ENCODE measurements around the gene RFK.

The RFK gene

GRCh38 chr9:76400534-76401096 is 6.4 kb upstream of the RFK start:
- no peak for DNase-seq (ENCODE audit: low read depth, low spot score)
- TF ChIP-seq CTCF (IDR thresholded peaks at IDR 0.05; ENCODE audit: low read depth, low read length), result no peak
- no peak overlapping the region for H3K4me3 ChIP-seq (ENCODE audit: low read depth, low read length)
- in situ Hi-C loops (cut with HindIII; ENCODE audit: low sequenced_read_pairs), result no loop called here

- TF ChIP-seq CTCF (IDR thresholded peaks at IDR 0.05; ENCODE audit: low read depth, low read length), result no peak
- in situ Hi-C loops (cut with HindIII; ENCODE audit: low sequenced_read_pairs), result no loop called here
- H3K4me3 ChIP-seq (ENCODE audit: low read depth, low read length), result no peak overlapping the region
- DNase-seq (ENCODE audit: low read depth, low spot score), result no peak
These were observed 5.6 kb upstream of the RFK start for GRCh38 chr9:76399856-76400255.

GRCh38 chr9:76396597-76396996 is 2.4 kb upstream of the RFK start:
- no peak for DNase-seq (ENCODE audit: low read depth, low spot score)
- no peak for TF ChIP-seq CTCF (IDR thresholded peaks at IDR 0.05; ENCODE audit: low read depth, low read length)
- no peak overlapping the region for H3K4me3 ChIP-seq (ENCODE audit: low read depth, low read length)
- in situ Hi-C loops (cut with HindIII; ENCODE audit: low sequenced_read_pairs), result no loop called here

DNA sequence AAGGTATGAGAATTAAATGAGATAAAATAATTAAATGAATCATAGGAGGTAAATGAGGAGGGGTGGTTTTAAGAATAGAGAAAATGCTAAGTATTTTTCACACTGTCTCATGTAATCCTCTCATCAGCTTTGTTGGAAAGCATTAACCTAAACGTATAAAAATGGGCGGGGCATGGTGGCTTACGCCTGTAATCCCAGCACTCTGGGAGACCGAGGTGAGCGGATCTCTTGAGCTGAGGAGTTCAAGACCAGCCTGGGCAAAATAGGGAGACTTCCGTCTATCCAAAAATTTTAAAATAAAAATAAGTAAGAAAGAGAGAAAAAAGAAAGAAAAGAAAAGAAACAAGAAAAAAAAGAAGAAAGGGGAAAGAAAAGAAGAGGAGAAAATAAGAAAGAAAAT is 1.9 kb upstream of the RFK start:
- no peak overlapping the region for H3K4me3 ChIP-seq (ENCODE audit: low read depth, low read length)
- in situ Hi-C loops (cut with HindIII; ENCODE audit: low sequenced_read_pairs), result no loop called here

GRCh38 chr9:76395381-76395780 is 1.2 kb upstream of the RFK start:
- no peak overlapping the region for H3K4me3 ChIP-seq (ENCODE audit: low read depth, low read length)
- in situ Hi-C loops (cut with HindIII; ENCODE audit: low sequenced_read_pairs), result no loop called here
- no peak for TF ChIP-seq CTCF (IDR thresholded peaks at IDR 0.05; ENCODE audit: low read depth, low read length)
- DNase-seq (ENCODE audit: low read depth, low spot score), result no peak

More for the DNA sequence above, 1.9 kb upstream of the RFK start:
- no peak for DNase-seq (ENCODE audit: low read depth, low spot score)
- no peak for TF ChIP-seq CTCF (IDR thresholded peaks at IDR 0.05; ENCODE audit: low read depth, low read length)

GRCh38 chr9:76394960-76395252 is 680 bp upstream of the RFK start:
- DNase-seq (ENCODE audit: low read depth, low spot score), result no peak
- H3K4me3 ChIP-seq (ENCODE audit: low read depth, low read length), result peak overlapping the region; percentile 87
- TF ChIP-seq CTCF (IDR thresholded peaks at IDR 0.05; ENCODE audit: low read depth, low read length), result no peak
- in situ Hi-C loops (cut with HindIII; ENCODE audit: low sequenced_read_pairs), result no loop called here

- in situ Hi-C loops (cut with HindIII; ENCODE audit: low sequenced_read_pairs), result no loop called here
- H3K4me3 ChIP-seq (ENCODE audit: low read depth, low read length), result no peak overlapping the region
- no peak for TF ChIP-seq CTCF (IDR thresholded peaks at IDR 0.05; ENCODE audit: low read depth, low read length)
- no peak for DNase-seq (ENCODE audit: low read depth, low spot score)
These were observed 3.6 kb downstream of the RFK start for GRCh38 chr9:76390656-76391055.

All from astrocyte of the spinal cord (primary cell).